K562 treated with DMSO at 1 percent for 48 hours (cell line): ENCODE measurements around the gene TMEM40. TPM values are rescaled to one million over a fixed set of nuclear protein-coding genes. Genes with fewer than 3 reads are reported as not detected.

Experiments used
- total RNA-seq: library from RNA; unstranded; fragments of 300-600 nt; gene quantifications from 2 replicates; pipeline ENCODE4 v1.2.3, GENCODE V29; 2022; ENCODE audit warnings: low replicate concordance; ENCODE audit errors: extremely low read depth

Gene TMEM40
- total RNA-seq, result not detected in 2 replicates

GRCh38 chr3:12759097-12759679 lies at the start of gene TMEM40:
TSS of gene TMEM40 (minus strand) at chr3:12759259. CDS start at chr3:12749832, 9,427 bp downstream.

GRCh38 chr3:12796171-12797123 lies 37.4 kb upstream of the TMEM40 start, which contains the start of gene CAND2:
TSS of gene CAND2 (plus strand) at chr3:12796680. CDS start at chr3:12796721, 41 bp downstream.

Other genes with a start within 250 kb of the TMEM40 start
- gene MKRN2OS, start 213.8 kb downstream of the TMEM40 start, total RNA-seq, result not detected in 2 replicates
- not detected in 2 replicates for gene MKRN2, start 202.2 kb downstream of the TMEM40 start, total RNA-seq
- 1,479 TPM in 1 of 2 replicates, not detected in the other for gene RAF1, start 95.1 kb downstream of the TMEM40 start, total RNA-seq
- not detected in 2 replicates for gene CAND2, start 37.4 kb upstream of the TMEM40 start, total RNA-seq
- 974 and 4,513 TPM in 2 replicates for gene RPL32, start 82.3 kb upstream of the TMEM40 start, total RNA-seq